HL-60 (cell line): ENCODE measurements around the gene CBLN3.

Experiments
- CTCF ChIP-seq: IDR thresholded peaks from one replicate; pipeline ENCODE4 v1.5.1; 2011; ENCODE audit warnings: low read length, control low read depth, inconsistent platforms; ENCODE audit not compliant: insufficient read depth
- POLR2AphosphoS5 ChIP-seq: IDR thresholded peaks from 2 replicates; pipeline ENCODE4 v1.6.1; 2012; ENCODE audit warnings: low read depth

GRCh38 chr14:24406416-24406815 is 23.1 kb downstream of the CBLN3 start:
- no peak for TF ChIP-seq CTCF
- TF ChIP-seq POLR2AphosphoS5: no peak
